Measurements from ENCODE around the gene NAT8. TPM values are rescaled to one million over a fixed set of nuclear protein-coding genes. Genes with fewer than 3 reads are reported as not detected.

NAT8 gene
- total and polyA plus RNA-seq, 2 of the 13 experiments (the other 11 are each of a cell fraction or from before 2014, with no cell fraction given): 1.9 to 12.9 TPM

GRCh38 chr2:73640946-73641766 is 1.1 kb downstream of the NAT8 start (continued):
- no peak for TF ChIP-seq CEBPG (CRISPR knock-in tag; IDR thresholded peaks at IDR 0.05)
- no peak for TF ChIP-seq RFX1 (IDR thresholded peaks at IDR 0.05)
- 0 out of 2 replicates have a peak, but pooled peaks have one; percentile 15 for TF ChIP-seq GABPB1 (CRISPR knock-in tag; IDR thresholded peaks at IDR 0.05)
- 0 out of 2 replicates have a peak, but pooled peaks have one; percentile 12 for TF ChIP-seq MXD4 (CRISPR knock-in tag; IDR thresholded peaks at IDR 0.05)
- TF ChIP-seq ZSCAN21 (CRISPR knock-in tag; IDR thresholded peaks at IDR 0.05; ENCODE audit: borderline replicate concordance): 0 out of 2 replicates have a peak, but pooled peaks have one; percentile 42
- TF ChIP-seq KLF6 (CRISPR knock-in tag; IDR thresholded peaks at IDR 0.05): no peak
- no peak for TF ChIP-seq HDAC6 (IDR thresholded peaks at IDR 0.05; ENCODE audit: low read depth, low read length)
- TF ChIP-seq EZH2 (conservative IDR thresholded peaks at IDR 0.05; ENCODE audit: low read depth, low read length): no peak
- no peak for TF ChIP-seq SMAD9 (CRISPR knock-in tag; IDR thresholded peaks at IDR 0.05)
- no peak for TF ChIP-seq ZFYVE20 (CRISPR knock-in tag; IDR thresholded peaks at IDR 0.05; ENCODE audit: borderline replicate concordance, low read depth)
- TF ChIP-seq, protein P1, sequence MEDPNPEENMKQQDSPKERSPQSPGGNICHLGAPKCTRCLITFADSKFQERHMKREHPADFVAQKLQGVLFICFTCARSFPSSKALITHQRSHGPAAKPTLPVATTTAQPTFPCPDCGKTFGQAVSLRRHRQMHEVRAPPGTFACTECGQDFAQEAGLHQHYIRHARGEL (CRISPR knock-in tag; IDR thresholded peaks at IDR 0.05): no peak
- TF ChIP-seq, protein P2, sequence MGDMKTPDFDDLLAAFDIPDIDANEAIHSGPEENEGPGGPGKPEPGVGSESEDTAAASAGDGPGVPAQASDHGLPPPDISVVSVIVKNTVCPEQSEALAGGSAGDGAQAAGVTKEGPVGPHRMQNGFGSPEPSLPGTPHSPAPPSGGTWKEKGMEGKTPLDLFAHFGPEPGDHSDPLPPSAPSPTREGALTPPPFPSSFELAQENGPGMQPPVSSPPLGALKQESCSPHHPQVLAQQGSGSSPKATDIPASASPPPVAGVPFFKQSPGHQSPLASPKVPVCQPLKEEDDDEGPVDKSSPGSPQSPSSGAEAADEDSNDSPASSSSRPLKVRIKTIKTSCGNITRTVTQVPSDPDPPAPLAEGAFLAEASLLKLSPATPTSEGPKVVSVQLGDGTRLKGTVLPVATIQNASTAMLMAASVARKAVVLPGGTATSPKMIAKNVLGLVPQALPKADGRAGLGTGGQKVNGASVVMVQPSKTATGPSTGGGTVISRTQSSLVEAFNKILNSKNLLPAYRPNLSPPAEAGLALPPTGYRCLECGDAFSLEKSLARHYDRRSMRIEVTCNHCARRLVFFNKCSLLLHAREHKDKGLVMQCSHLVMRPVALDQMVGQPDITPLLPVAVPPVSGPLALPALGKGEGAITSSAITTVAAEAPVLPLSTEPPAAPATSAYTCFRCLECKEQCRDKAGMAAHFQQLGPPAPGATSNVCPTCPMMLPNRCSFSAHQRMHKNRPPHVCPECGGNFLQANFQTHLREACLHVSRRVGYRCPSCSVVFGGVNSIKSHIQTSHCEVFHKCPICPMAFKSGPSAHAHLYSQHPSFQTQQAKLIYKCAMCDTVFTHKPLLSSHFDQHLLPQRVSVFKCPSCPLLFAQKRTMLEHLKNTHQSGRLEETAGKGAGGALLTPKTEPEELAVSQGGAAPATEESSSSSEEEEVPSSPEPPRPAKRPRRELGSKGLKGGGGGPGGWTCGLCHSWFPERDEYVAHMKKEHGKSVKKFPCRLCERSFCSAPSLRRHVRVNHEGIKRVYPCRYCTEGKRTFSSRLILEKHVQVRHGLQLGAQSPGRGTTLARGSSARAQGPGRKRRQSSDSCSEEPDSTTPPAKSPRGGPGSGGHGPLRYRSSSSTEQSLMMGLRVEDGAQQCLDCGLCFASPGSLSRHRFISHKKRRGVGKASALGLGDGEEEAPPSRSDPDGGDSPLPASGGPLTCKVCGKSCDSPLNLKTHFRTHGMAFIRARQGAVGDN (CRISPR knock-in tag; IDR thresholded peaks at IDR 0.05): peak; percentile 71
- TF ChIP-seq, protein P3, sequence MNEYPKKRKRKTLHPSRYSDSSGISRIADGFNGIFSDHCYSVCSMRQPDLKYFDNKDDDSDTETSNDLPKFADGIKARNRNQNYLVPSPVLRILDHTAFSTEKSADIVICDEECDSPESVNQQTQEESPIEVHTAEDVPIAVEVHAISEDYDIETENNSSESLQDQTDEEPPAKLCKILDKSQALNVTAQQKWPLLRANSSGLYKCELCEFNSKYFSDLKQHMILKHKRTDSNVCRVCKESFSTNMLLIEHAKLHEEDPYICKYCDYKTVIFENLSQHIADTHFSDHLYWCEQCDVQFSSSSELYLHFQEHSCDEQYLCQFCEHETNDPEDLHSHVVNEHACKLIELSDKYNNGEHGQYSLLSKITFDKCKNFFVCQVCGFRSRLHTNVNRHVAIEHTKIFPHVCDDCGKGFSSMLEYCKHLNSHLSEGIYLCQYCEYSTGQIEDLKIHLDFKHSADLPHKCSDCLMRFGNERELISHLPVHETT (CRISPR knock-in tag; conservative IDR thresholded peaks at IDR 0.05): no peak
- TF ChIP-seq ARNTL (CRISPR knock-in tag; IDR thresholded peaks at IDR 0.05): 0 out of 2 replicates have a peak, but pooled peaks have one; percentile 21
- peak; percentile 45; the same call in 1 of the 2 replicates for TF ChIP-seq ZNF891 (CRISPR knock-in tag; IDR thresholded peaks at IDR 0.05)
- TF ChIP-seq CENPX (CRISPR knock-in tag; IDR thresholded peaks at IDR 0.05): no peak
- TF ChIP-seq KAT8 (CRISPR knock-in tag; IDR thresholded peaks at IDR 0.05): no peak
- TF ChIP-seq KDM2A (CRISPR knock-in tag; IDR thresholded peaks at IDR 0.05; ENCODE audit: borderline replicate concordance, low read depth): 0 out of 2 replicates have a peak, but pooled peaks have one; percentile 37
